Fibroblast of lung (primary cell): ENCODE data around the gene GDF9. TPM values are rescaled to one million over a fixed set of nuclear protein-coding genes. Genes with fewer than 3 reads are reported as not detected.

Experiments
- DNase-seq, 2 donors: peaks; one replicate each; pipeline versions ENCODE4 v3.0.0 to v3.0.0-alpha.2; 2010; ENCODE audit warnings: low read depth in 2 of 2
- H2AFZ ChIP-seq: 2 replicates; pipeline ENCODE4 v1.5.1; 2012; ENCODE audit warnings: low read length, control low read depth, inconsistent platforms
- H3K27ac ChIP-seq: 2 replicates; pipeline ENCODE4 v1.5.1; 2011; ENCODE audit warnings: low read length, control low read depth; ENCODE audit not compliant: insufficient read depth
- H3K27me3 ChIP-seq: 2 replicates; pipeline ENCODE4 v1.5.1; 2011; ENCODE audit warnings: mild to moderate bottlenecking, low read length; ENCODE audit not compliant: control insufficient read depth, insufficient read depth
- H3K36me3 ChIP-seq: 2 replicates; pipeline ENCODE4 v1.5.1; 2011; ENCODE audit warnings: low read length; ENCODE audit not compliant: control insufficient read depth, insufficient read depth
- H3K4me1 ChIP-seq: 2 replicates; pipeline ENCODE4 v1.5.1; 2011; ENCODE audit warnings: low read length; ENCODE audit not compliant: control insufficient read depth, insufficient read depth; ENCODE audit errors: extremely low read depth
- H3K4me2 ChIP-seq: 2 replicates; pipeline ENCODE4 v1.5.1; 2011; ENCODE audit warnings: low read length, control low read depth; ENCODE audit not compliant: insufficient read depth; ENCODE audit errors: extremely low read depth
- H3K4me3 ChIP-seq, 4 experiments: fragments of 200-600 bp in 1 of 4; sonication (generic) in 1 of 4; replicated peaks in 1 of 4; 2 replicates each; pipeline ENCODE4 v1.5.1; 2011 to 2016; ENCODE audit warnings: low read length in 4 of 4, low read depth in 3 of 4, mild to moderate bottlenecking in 3 of 4, control low read depth in 2 of 4, inconsistent platforms in 1 of 4, mixed read lengths in 1 of 4; ENCODE audit not compliant: insufficient read depth in 1 of 4; ENCODE audit errors: control extremely low read depth in 1 of 4
- H3K79me2 ChIP-seq: 2 replicates; pipeline ENCODE4 v1.5.1; 2012; ENCODE audit warnings: mild to moderate bottlenecking, low read length, inconsistent platforms; ENCODE audit not compliant: control insufficient read depth, insufficient read depth
- H3K9ac ChIP-seq: 2 replicates; pipeline ENCODE4 v1.5.1; 2011; ENCODE audit warnings: mild to moderate bottlenecking, low read length, control low read depth; ENCODE audit not compliant: insufficient read depth
- H3K9me3 ChIP-seq: 2 replicates; pipeline ENCODE4 v1.5.1; 2012; ENCODE audit warnings: low read depth, low read length; ENCODE audit not compliant: control insufficient read depth, insufficient read depth
- H4K20me1 ChIP-seq: 2 replicates; pipeline ENCODE4 v1.5.1; 2011; ENCODE audit warnings: low read length; ENCODE audit not compliant: control insufficient read depth, insufficient read depth; ENCODE audit errors: extremely low read depth
- CTCF ChIP-seq, 2 donors: IDR thresholded peaks in 1 of 2; conservative IDR thresholded peaks in 1 of 2; 1 replicate in 1 of 2; 2 replicates in 1 of 2; pipeline ENCODE4 v1.5.1; 2011 to 2012; ENCODE audit warnings: low read length in 2 of 2, control low read depth in 1 of 2, inconsistent platforms in 1 of 2, low read depth in 1 of 2, mild to moderate bottlenecking in 1 of 2
- EZH2 ChIP-seq: IDR thresholded peaks from 2 replicates; pipeline ENCODE4 v1.5.1; 2012; ENCODE audit warnings: low read length, control low read depth, mild to moderate bottlenecking; ENCODE audit errors: missing control alignments
- polyA plus RNA-seq, 2 donors: library from polyadenylated mRNA; depleted of rRNA in 1 of 2; stranded (reverse) in 1 of 2; unstranded in 1 of 2; fragments of >200 nt; gene quantifications; 2 replicates each; pipeline ENCODE4 v1.2.1, GENCODE V29; 2011 to 2012; ENCODE audit warnings: missing spikeins in 1 of 2
- total RNA-seq: library from RNA; depleted of rRNA; stranded (reverse); fragments of >200 nt; gene quantifications from 2 replicates; pipeline ENCODE4 v1.2.1, GENCODE V29; 2014

Gene GDF9
- total and polyA plus RNA-seq, 2 donors (not counting 1 experiment from before 2014, with no cell fraction given), result 0.11 to 0.17 TPM

- H3K79me2 ChIP-seq, result no peaks in the 10 kb centered on the region
- no peaks in the 10 kb centered on the region for H3K9me3 ChIP-seq
- DNase-seq, result peak; percentile 31 to 41
- H3K4me2 ChIP-seq, result no peak overlapping the region
- H3K27ac ChIP-seq, result no peak overlapping the region
- H4K20me1 ChIP-seq, result no peaks in the 10 kb centered on the region
- H3K4me1 ChIP-seq, result peaks cover 13% of the 10 kb centered on the region
- H2AFZ ChIP-seq, result no peak overlapping the region
- no peak overlapping the region for H3K9ac ChIP-seq
- H3K4me3 ChIP-seq, result no peak overlapping the region
- no peaks in the 10 kb centered on the region for H3K36me3 ChIP-seq
- TF ChIP-seq CTCF (conservative IDR thresholded peaks at IDR 0.05 in 1 of 2, IDR thresholded peaks at IDR 0.05 in 1 of 2; ENCODE audit: low read depth in 1 of 2, low read length in 2 of 2) (no peak), EZH2 (no peak)
- no peaks in the 10 kb centered on the region for H3K27me3 ChIP-seq
Measured at GRCh38 chr5:132841305-132841704, 25.0 kb downstream of the GDF9 start.

- Histone ChIP-seq H3K4me1 (peaks cover 13% of the 10 kb centered on the region), H2AFZ (no peak overlapping the region), H3K9ac (no peak overlapping the region), H3K79me2 (no peaks in the 10 kb centered on the region), H3K4me2 (no peak overlapping the region), H3K9me3 (no peaks in the 10 kb centered on the region), H4K20me1 (no peaks in the 10 kb centered on the region), H3K27ac (no peak overlapping the region), H3K27me3 (no peaks in the 10 kb centered on the region), H3K4me3 (no peak overlapping the region), H3K36me3 (no peaks in the 10 kb centered on the region)
- no peak for TF ChIP-seq CTCF (conservative IDR thresholded peaks at IDR 0.05 in 1 of 2, IDR thresholded peaks at IDR 0.05 in 1 of 2; ENCODE audit: low read depth in 1 of 2, low read length in 2 of 2)
- no peak for TF ChIP-seq EZH2
- no peak for DNase-seq
Measured at GRCh38 chr5:132840896-132841295, 25.4 kb downstream of the GDF9 start.

- Histone ChIP-seq H3K9ac (no peak overlapping the region), H3K4me2 (no peak overlapping the region), H2AFZ (no peak overlapping the region), H3K36me3 (no peaks in the 10 kb centered on the region), H4K20me1 (no peaks in the 10 kb centered on the region), H3K27me3 (no peaks in the 10 kb centered on the region), H3K79me2 (no peaks in the 10 kb centered on the region), H3K27ac (no peak overlapping the region), H3K4me1 (peaks cover 13% of the 10 kb centered on the region), H3K4me3 (no peak overlapping the region), H3K9me3 (no peaks in the 10 kb centered on the region)
- no peak for DNase-seq
- TF ChIP-seq CTCF (conservative IDR thresholded peaks at IDR 0.05 in 1 of 2, IDR thresholded peaks at IDR 0.05 in 1 of 2; ENCODE audit: low read depth in 1 of 2, low read length in 2 of 2) (no peak), EZH2 (no peak)
Measured at GRCh38 chr5:132840313-132840712, 26.0 kb downstream of the GDF9 start.
